Left cardiac atrium (tissue), 4 donors: ENCODE results near the gene CATSPERD. TPM values are rescaled to one million over a fixed set of nuclear protein-coding genes. Genes with fewer than 3 reads are reported as not detected.

Source experiments
- ATAC-seq, 2 donors: fragments of 200-7000 bp; cut with Tn5 transposase; one replicate each; pipeline ENCODE4 v1.9.1; 2020; ENCODE audit warnings: mild to moderate bottlenecking in 2 of 2, moderate library complexity in 2 of 2
- DNase-seq: peaks from one replicate; pipeline ENCODE4 v3.0.0-alpha.2; 2020
- intact Hi-C, 2 donors: fragments of 100-400 bp; cut with DNase I; formaldehyde crosslinking; loops; one replicate each; pipeline versions ENCODE4 v1.14.1 to v1.15.1; 2022 to 2023
- total RNA-seq, 2 donors: library from RNA; stranded (reverse); fragmentation: NEBNext Ultra II Directional; extraction: Animal tissue kit (Norgen Biotek cat#: 25700); gene quantifications; one replicate each; pipeline ENCODE4 v1.2.1, GENCODE V29; 2021
- donor health status: DM: no; HTN: yes; CAD: no.
- donor health status: DM: no; HTN: yes; CAD: no; lungs with severe emphysema.
- donor health status: DM: yes; HTN: yes; CAD: no.
- donor health status: Dilated cardiomyopathy.

The CATSPERD gene
- total RNA-seq, 2 donors from 2014 or later: not detected

DNA sequence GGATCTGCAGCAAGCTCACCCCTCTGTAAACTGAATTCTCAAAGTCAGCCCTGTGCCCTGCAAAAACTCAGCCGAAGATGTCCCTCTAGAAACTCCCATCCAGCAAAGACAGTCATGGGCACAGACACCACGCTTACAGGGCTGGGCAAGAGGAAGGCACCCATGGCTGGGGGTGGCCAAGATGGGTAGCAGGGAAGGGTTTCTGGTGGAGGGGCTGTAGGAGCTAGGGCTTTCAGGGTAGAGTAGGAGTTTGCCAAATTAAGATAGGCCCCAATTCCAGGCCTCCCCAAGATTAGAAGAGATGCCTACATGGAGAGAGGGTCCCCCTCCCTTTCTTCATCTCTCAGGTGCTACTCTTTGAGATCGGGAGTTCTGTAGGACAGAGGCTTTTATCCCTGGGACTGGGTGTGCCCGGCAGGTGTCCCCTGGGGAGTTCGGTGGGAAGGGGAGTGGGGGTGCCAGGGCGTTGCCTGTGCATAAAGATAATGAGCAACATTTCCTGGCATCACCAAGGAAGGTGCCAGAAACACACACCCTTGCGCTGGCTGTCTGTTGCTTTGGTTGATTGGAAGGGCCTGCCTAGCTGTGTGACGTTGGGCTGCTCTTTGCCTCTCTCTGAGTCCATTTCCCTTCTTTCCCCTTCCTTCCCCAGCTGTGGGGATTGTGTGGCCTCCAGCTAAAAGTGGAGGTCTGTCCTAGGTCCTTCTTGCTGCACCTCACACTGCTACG lies 93.8 kb downstream of the CATSPERD start:
- DNase-seq (no peak), ATAC-seq (no peak)
- intact Hi-C loops: no loop called here

DNA sequence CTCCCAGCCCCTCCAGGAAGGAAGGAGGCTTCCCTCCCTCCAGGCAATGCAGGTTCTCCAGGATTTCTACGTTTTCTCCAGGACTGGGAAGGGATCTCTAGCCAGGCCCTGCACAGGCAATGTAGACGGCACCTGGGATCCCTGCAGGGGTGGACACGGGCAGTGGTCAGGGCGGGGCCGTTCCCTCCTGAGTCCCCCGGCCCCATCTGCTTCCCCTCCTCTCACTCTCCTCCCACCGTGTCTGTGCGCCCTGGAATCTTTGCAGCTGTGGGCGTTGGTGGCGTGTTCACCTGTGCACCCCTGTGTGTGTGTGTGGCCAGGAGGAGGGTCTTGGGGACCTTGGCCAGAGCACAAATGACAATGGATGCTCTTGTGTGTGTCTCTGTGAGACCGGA lies 94.4 kb downstream of the CATSPERD start:
- ATAC-seq: no peak
- DNase-seq: no peak
- intact Hi-C loops: no loop called here

DNA sequence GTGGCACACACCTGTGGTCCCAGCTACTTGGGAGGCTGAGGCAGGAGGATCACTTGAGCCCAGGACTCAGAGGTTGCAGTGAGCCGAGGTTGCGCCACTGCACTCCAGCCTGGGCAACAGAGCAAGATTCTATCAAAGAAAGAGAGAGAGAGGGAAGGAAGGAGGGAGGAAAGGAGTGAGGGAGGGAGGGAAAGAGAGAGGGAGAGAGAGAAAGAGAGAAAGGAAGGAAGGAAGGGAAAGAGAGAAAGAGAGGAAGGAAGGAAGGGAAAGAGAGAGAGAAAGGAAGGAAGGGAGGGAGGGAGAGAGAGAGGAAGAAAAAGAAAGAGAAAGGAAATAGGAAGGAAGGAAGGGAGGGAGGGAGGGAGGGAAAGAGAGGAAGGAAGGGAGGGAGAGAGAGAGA lies 96.8 kb downstream of the CATSPERD start:
- intact Hi-C loops: no loop called here
- ATAC-seq (no peak), DNase-seq (no peak)

DNA sequence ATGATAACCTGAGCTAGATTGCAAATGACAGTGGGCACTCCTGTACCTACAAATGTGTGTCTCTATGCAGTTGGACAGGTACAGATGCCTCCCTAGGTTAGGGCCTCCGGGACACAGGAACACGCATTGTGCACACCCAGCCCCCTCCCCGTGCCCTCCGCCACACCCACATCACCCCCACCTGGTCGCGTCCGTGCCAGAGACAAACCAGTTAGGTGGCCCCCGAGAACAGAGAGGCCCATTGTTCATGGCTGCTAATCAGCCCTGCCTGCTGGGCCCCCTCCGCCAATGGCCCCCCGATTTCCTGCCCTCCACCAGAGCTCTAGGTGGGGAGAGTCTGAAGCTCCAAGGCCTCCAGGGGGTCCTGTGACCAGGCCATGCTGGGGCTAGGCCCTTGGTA lies 98.2 kb downstream of the CATSPERD start:
- DNase-seq: no peak
- no peak for ATAC-seq
- intact Hi-C loops: no loop called here

DNA sequence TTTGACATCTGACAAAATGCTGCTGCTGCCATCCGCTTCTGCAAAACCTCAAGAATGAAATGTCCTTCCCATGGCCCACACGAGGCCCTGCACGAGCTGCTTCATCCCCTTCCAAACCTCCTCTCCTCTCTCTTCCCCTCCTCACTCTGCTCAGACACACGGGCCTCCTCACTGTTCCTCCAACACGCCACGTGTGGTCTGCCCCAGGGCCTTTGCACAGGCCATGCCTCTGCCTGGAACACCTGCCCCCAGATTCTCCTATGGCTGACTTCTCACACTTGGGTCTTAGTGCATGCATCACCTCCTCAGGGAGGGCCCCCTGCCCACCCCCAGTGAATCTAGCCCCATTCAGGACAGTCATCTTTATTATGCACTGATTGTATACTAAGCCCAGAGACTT lies 100.3 kb downstream of the CATSPERD start:
- ATAC-seq (no peak), DNase-seq (no peak)
- intact Hi-C loops: no loop called here

- no peak for DNase-seq
- intact Hi-C loops: no loop called here
- no peak for ATAC-seq
Observed at GRCh38 chr19:5821521-5822180, 101.2 kb downstream of the CATSPERD start.

- DNase-seq (no peak), ATAC-seq (no peak)
- intact Hi-C loops: no loop called here
Observed at GRCh38 chr19:5822181-5822844, 101.9 kb downstream of the CATSPERD start.

DNA sequence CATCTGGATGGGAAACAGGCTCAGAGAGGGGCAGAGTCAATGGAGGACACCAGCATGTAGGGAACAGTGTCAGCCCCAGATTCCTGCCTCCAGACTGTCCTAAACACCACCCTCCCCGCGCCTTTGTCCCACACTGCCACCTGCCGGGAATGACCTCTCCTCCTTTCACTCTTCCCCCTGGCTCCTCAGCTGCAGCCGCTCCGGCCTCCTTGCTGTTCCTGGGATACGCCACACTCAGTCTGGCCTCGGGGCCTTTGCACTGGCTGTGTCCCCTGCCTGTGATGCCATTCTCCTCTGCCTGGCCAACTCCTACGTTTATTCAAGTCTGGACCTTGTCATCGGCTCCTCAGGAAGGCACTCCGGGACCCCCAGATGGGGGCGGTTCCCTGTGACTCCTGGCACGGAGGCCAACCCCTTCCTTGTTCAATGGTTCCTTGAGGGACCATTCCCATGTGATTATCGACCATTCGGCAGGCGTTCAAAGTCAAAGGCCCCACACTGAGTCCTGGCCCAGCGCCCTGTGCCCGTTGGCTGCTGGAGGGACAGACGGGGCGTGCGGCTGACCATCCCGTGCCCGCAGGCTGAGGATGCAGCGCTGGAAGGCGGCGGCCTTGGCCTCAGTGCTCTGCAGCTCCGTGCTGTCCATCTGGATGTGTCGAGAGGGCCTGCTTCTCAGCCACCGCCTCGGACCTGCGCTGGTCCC lies 103.3 kb downstream of the CATSPERD start:
- intact Hi-C loops: no loop called here
- DNase-seq (no peak), ATAC-seq (no peak)

- ATAC-seq (no peak), DNase-seq (no peak)
- intact Hi-C loops: loop anchor here in 1 of 2 donors (5.0 kb wide), 1 partner anchor 68 kb away; no protein-coding TSS in a partner anchor
Observed at GRCh38 chr19:5824751-5825150, 104.3 kb downstream of the CATSPERD start.

DNA sequence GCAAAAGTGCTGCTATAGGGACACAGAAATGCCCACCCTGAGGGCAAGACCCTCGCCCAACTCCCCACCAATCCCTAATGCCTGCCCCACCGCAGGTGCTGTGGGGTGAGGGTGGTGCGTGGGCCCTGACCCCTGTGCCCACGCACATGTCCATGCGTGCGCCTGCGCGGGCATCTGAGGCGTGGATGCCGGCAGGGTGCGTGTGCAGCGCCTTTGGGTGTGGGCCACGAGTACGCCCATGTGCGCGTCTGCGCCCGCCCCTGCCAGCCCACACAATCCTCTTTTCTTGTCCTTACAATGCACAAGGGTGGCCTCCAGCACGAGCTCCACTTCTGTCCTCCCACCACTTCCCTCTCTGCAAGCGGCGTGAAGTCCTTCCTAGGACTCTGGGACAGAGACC lies 104.7 kb downstream of the CATSPERD start:
- intact Hi-C loops: loop anchor here in 1 of 2 donors (5.0 kb wide), 1 partner anchor 67 kb away; no protein-coding TSS in a partner anchor
- ATAC-seq (no peak), DNase-seq (no peak)

DNA sequence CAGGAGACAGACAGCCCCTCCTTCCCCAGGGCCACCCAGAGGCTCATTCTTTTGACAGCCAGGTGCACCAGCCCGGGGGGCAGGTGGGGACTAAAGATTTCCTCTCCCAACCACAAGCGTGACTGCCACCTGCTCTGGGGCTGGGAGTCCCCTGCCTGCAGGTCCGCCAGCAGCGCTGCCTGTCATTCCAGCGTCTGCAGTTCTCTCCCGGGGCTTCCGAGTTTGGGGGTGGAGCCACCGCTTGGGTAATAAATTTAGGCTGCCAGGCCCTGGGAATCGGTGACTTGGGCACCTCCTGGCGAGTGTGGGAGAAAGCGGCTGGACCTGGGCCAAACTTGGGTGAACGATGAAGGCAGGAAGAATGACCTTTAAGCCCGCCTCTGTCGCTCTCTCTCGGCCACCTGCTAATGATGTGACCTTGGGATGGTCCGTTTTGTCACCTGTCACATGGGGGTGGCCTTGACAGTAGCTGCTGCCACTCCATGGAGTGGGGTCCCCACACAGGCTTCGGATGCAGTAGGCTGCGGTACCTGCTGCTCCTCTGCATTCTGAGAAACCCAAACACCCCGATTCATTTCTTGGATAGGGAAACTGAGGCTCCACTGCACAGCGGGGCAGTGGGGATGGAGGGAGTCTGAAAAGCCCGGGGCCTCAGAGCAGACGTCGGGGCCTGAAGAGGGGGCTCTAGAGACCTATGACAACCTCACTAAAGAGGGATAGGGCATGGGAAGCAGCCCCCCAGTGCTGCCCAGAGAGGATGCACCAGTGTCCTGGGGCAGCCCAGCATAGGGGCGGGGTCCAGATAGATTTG lies 106.3 kb downstream of the CATSPERD start:
- DNase-seq: peak; percentile 64
- ATAC-seq: peak in 1 of 2 donors; percentile 19
- intact Hi-C loops: loop anchor here in 1 of 2 donors (5.0 kb wide), 1 partner anchor 66 kb away; no protein-coding TSS in a partner anchor

GRCh38 chr19:5827342-5827890 lies 107.0 kb downstream of the CATSPERD start:
- intact Hi-C loops: loop anchor here in 1 of 2 donors (5.0 kb wide), 1 partner anchor 65 kb away; no protein-coding TSS in a partner anchor
- DNase-seq (no peak), ATAC-seq (no peak)

- DNase-seq (peak; percentile 91), ATAC-seq (peak; percentile 85 to 89)
- intact Hi-C loops: loop anchor here in 1 of 2 donors (5.0 kb wide), 1 partner anchor 64 kb away; no protein-coding TSS in a partner anchor
Observed at GRCh38 chr19:5827891-5828660, 107.6 kb downstream of the CATSPERD start.

Other genes starting within 250 kb of the CATSPERD start
- under 1 TPM; 0.15 to 0.37 TPM for gene TINCR, start 152.7 kb upstream of the CATSPERD start, total RNA-seq
- gene SAFB2, start 97.9 kb upstream of the CATSPERD start, total RNA-seq: 10 to 100 TPM; 47.7 to 54.7 TPM
- 10 to 100 TPM; 51.7 to 63.2 TPM for gene SAFB, start 97.6 kb upstream of the CATSPERD start, total RNA-seq
- gene MICOS13, start 40.1 kb upstream of the CATSPERD start, total RNA-seq: 100 to 1,000 TPM; 127 to 142 TPM
- 1 to 10 TPM; 4.0 to 4.4 TPM for gene HSD11B1L, start 39.6 kb upstream of the CATSPERD start, total RNA-seq
- gene RPL36, start 30.3 kb upstream of the CATSPERD start, total RNA-seq: 100 to 1,000 TPM; 500 to 504 TPM
- gene LONP1, start 491 bp upstream of the CATSPERD start, total RNA-seq: 10 to 100 TPM; 51.4 to 57.1 TPM
- 1 to 10 TPM in 1 of 2 donors, under 1 TPM in 1; 0.47 to 1.7 TPM for gene PRR22, start 64.1 kb downstream of the CATSPERD start, total RNA-seq
- 10 to 100 TPM; 15.3 to 28.2 TPM for gene DUS3L, start 70.5 kb downstream of the CATSPERD start, total RNA-seq
- gene NRTN, start 84.4 kb downstream of the CATSPERD start, total RNA-seq: 10 to 100 TPM; 28.7 to 29.6 TPM
- gene FUT6, start 119.1 kb downstream of the CATSPERD start, total RNA-seq: not detected
- not detected for gene FUT3, start 130.8 kb downstream of the CATSPERD start, total RNA-seq
- not detected for gene FUT5, start 149.9 kb downstream of the CATSPERD start, total RNA-seq
- 100 to 1,000 TPM; 503 to 537 TPM for gene NDUFA11, start 183.2 kb downstream of the CATSPERD start, total RNA-seq
- gene VMAC, start 184.2 kb downstream of the CATSPERD start, total RNA-seq: 1 to 10 TPM; 1.9 to 3.3 TPM
- gene CAPS, start 193.6 kb downstream of the CATSPERD start, total RNA-seq: 1 to 10 TPM; 6.6 to 6.9 TPM